GM23248 (cell line): Measurements from ENCODE around the gene DUOXA1. TPM values are rescaled to one million over a fixed set of nuclear protein-coding genes. Genes with fewer than 3 reads are reported as not detected.
A peak's percentile ranks its signal among the peaks of the same experiment; 100 is the strongest.

Experiments
- DNase-seq: peaks from one replicate; pipeline ENCODE4 v3.0.0-alpha.2; 2015
- H2AFZ ChIP-seq: fragments of 200-600 bp; sonication (generic); 2 replicates; pipeline ENCODE4 v1.6.1; 2016; ENCODE audit warnings: antibody characterized with exemption
- H3F3A ChIP-seq: fragments of 200-600 bp; sonication (generic); 2 replicates; pipeline ENCODE4 v1.6.1; 2016; ENCODE audit warnings: mild to moderate bottlenecking, antibody characterized with exemption, mixed run types; ENCODE audit not compliant: insufficient read depth
- H3K27ac ChIP-seq: fragments of 200-600 bp; sonication (generic); 2 replicates; pipeline ENCODE4 v1.5.1; 2016; ENCODE audit warnings: mild to moderate bottlenecking
- H3K27me3 ChIP-seq: fragments of 200-600 bp; sonication (generic); replicated peaks from 2 replicates; pipeline ENCODE4 v1.6.1; 2016; ENCODE audit warnings: mild to moderate bottlenecking; ENCODE audit not compliant: insufficient read depth
- H3K36me3 ChIP-seq: fragments of 200-600 bp; sonication (generic); 2 replicates; pipeline ENCODE4 v1.6.1; 2016; ENCODE audit warnings: low read depth, mild to moderate bottlenecking
- H3K4me1 ChIP-seq: fragments of 200-600 bp; sonication (generic); 2 replicates; pipeline ENCODE4 v1.6.1; 2016; ENCODE audit warnings: mild to moderate bottlenecking; ENCODE audit not compliant: insufficient read depth
- H3K4me2 ChIP-seq: fragments of 200-600 bp; sonication (generic); one replicate; pipeline ENCODE4 v1.6.1; 2016; ENCODE audit warnings: mild to moderate bottlenecking; ENCODE audit not compliant: unreplicated experiment
- H3K4me3 ChIP-seq: fragments of 200-600 bp; sonication (generic); 2 replicates; pipeline ENCODE4 v1.5.1; 2016; ENCODE audit warnings: mild to moderate bottlenecking
- H3K79me2 ChIP-seq: fragments of 200-600 bp; sonication (generic); 2 replicates; pipeline ENCODE4 v1.6.1; 2016; ENCODE audit warnings: mild to moderate bottlenecking; ENCODE audit not compliant: insufficient read depth
- H3K9ac ChIP-seq: fragments of 200-600 bp; sonication (generic); 2 replicates; pipeline ENCODE4 v1.6.1; 2016; ENCODE audit warnings: mild to moderate bottlenecking
- H3K9me2 ChIP-seq: fragments of 200-600 bp; sonication (generic); 2 replicates; pipeline ENCODE4 v1.6.1; 2016; ENCODE audit warnings: mixed run types, mild to moderate bottlenecking, moderate library complexity; ENCODE audit not compliant: insufficient read depth
- H3K9me3 ChIP-seq: fragments of 200-600 bp; sonication (generic); one replicate; pipeline ENCODE4 v1.6.1; 2017; ENCODE audit warnings: low read depth
- H4K20me1 ChIP-seq: fragments of 200-600 bp; sonication (generic); 2 replicates; pipeline ENCODE4 v1.6.0; 2016; ENCODE audit not compliant: insufficient read depth
- EZH2 ChIP-seq: fragments of 200-600 bp; sonication (generic); IDR thresholded peaks from 2 replicates; pipeline ENCODE4 v1.6.1; 2018; ENCODE audit warnings: antibody characterized with exemption, mild to moderate bottlenecking; ENCODE audit not compliant: insufficient read depth, poor library complexity, severe bottlenecking
- EZH2phosphoT487 ChIP-seq: fragments of 200-600 bp; sonication (generic); IDR thresholded peaks from 2 replicates; pipeline ENCODE4 v1.6.1; 2018; ENCODE audit warnings: antibody characterized with exemption, moderate library complexity, mild to moderate bottlenecking, low read depth; ENCODE audit not compliant: insufficient read depth
- WGBS, 2 experiments: methylation state at CpG; one replicate each; pipeline ENCODE4 v1.1.6; 2015 to 2017; ENCODE audit warnings: low lambda C conversion rate in 2 of 2, low coverage in 1 of 2; ENCODE audit errors: missing lambda C conversion rate in 2 of 2; 5-methylcytosine and 5-hydroxymethylcytosine counted together
- in situ Hi-C: fragments of 300-500 bp; cut with MboI; formaldehyde crosslinking; loops from 2 replicates; pipeline ENCODE4 v1.15.0; 2020
- polyA plus RNA-seq: library from polyadenylated mRNA; unstranded; fragments of >200 nt; fragmentation: Nextera tagmentation; extraction: Ambion mirVana; gene quantifications from 2 replicates; pipeline ENCODE4 v1.2.1, GENCODE V29; 2016
- total RNA-seq: library from RNA; depleted of rRNA; stranded (reverse); fragments of >200 nt; shearing (Covaris generic); gene quantifications from 2 replicates; pipeline ENCODE4 v1.2.3, GENCODE V29; 2014

DUOXA1 gene
- total and polyA plus RNA-seq, 2 experiments from 2014 or later = 0.61 to 2.4 TPM

DNA sequence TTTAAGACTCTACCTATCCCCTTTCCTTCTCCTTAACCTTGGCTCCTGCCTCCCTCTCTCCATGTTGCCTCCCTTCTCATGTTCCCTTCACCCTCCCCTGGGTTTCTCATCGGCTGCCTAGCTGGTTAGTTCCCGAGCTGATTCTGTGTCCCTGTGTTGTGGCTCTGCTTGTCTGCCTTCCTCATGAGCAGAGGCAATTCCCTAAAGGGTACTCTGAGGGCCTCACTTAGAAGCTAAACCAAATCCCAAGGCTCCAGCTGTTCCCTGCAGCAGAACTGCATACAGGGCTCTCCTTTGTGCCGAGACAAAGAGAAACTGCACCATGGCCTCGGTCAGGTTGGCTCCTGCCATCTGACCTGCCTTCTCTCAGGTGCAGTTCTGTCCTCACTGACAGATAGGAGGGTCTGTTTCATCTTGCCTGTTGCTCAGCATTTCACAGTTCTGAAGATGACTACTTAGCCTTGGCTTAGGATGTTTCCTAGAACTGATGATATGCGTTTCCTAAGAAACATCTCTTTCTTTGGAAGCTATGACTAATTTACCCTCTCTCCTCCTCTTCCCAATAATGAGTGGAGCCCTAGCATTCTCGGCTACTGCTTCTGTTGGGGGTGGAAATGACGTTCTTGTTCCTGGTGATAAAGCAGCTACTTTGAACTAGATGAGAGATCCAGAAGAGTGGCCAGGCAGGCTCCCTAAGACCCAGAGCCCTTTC, 27.2 kb upstream of the DUOXA1 start:
- Histone ChIP-seq H3K36me3 (no peaks in the 10 kb centered on the region), H3K4me2 (peak overlapping the region; percentile 68), H3K4me3 (0 out of 2 replicates have a peak overlapping the region, but pooled peaks have one; percentile 9), H3K79me2 (no peaks in the 10 kb centered on the region), H3K9me2 (no peaks in the 10 kb centered on the region), H3F3A (peaks cover 16% of the 10 kb centered on the region), H2AFZ (peak overlapping the region; percentile 47), H4K20me1 (no peaks in the 10 kb centered on the region), H3K4me1 (peaks cover 15% of the 10 kb centered on the region), H3K27ac (peak overlapping the region; percentile 98), H3K27me3 (no peaks in the 10 kb centered on the region), H3K9me3 (no peaks in the 10 kb centered on the region), H3K9ac (peak overlapping the region; percentile 79)
- DNase-seq = peak; percentile 96
- in situ Hi-C loops = no loop called here
- TF ChIP-seq EZH2phosphoT487 (no peak), EZH2 (no peak)
- WGBS, 2 experiments = 29 to 31% methylated on average over 7 of the region's 7 CpGs

DNA sequence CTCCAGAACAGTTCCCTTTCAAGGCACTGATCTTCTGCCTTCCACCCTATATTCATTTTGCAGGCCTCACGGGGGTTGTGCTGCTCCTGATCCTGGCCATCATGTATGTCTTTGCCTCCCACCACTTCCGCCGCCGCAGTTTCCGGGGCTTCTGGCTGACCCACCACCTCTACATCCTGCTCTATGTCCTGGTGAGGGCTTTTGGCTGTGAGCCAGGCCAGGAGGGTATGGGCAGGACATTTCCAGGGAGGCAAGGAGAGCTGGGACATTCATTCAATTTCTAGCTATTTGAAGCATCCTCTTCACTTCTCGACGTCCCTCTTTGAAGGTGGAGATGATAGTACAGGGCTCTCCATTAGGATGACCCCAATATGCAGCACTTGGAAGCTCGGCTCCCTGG, 26.1 kb upstream of the DUOXA1 start:
- no peaks in the 10 kb centered on the region for H3K9me2 ChIP-seq
- no peak overlapping the region for H3K27ac ChIP-seq
- H3K4me3 ChIP-seq = no peak overlapping the region
- no peaks in the 10 kb centered on the region for H4K20me1 ChIP-seq
- no peak overlapping the region for H3K4me2 ChIP-seq
- H2AFZ ChIP-seq = no peak overlapping the region
- no peaks in the 10 kb centered on the region for H3K36me3 ChIP-seq
- H3K4me1 ChIP-seq = peaks cover 15% of the 10 kb centered on the region
- DNase-seq = no peak
- TF ChIP-seq EZH2 (no peak), EZH2phosphoT487 (no peak)
- peaks cover 16% of the 10 kb centered on the region for H3F3A ChIP-seq
- H3K79me2 ChIP-seq = no peaks in the 10 kb centered on the region
- H3K27me3 ChIP-seq = no peaks in the 10 kb centered on the region
- WGBS, 2 experiments = 90 to 91% methylated on average over 8 of the region's 8 CpGs
- in situ Hi-C loops = no loop called here
- no peaks in the 10 kb centered on the region for H3K9me3 ChIP-seq
- no peak overlapping the region for H3K9ac ChIP-seq

DNA sequence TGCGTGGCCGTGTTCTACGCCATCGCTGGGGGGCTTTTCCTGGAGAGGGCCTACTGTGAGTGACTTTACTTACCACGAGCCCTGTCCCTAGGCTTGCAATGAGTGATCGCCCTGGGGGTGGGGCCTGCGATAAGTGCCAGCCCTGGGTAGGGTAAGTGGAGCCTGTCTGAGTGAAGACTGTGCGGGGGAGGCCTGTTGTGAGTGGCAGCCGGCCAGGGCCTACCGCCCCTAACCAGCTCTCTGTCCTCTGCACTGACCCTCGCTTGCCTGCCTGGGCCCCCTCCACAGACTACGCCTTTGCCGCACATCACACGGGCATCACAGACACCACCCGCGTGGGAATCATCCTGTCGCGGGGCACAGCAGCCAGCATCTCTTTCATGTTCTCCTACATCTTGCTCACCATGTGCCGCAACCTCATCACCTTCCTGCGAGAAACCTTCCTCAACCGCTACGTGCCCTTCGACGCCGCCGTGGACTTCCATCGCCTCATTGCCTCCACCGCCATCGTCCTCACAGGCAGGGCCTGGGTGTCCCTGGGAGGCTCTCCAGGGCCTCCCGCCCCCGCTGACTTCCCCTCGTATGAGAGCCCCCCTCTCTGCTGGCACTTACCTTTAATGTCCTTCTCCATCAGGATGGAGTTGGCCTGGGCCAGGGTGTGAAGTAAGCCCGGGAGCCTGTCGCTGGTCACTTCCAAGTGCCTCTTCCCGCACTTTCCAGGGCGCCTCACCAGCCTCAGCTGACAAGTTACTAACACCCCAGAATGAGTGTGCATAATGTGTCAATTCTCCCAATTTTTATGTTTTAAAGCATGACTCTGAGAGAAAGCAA, 22.5 kb upstream of the DUOXA1 start:
- Histone ChIP-seq H3K4me2 (no peak overlapping the region), H3K27me3 (no peaks in the 10 kb centered on the region), H3K79me2 (no peaks in the 10 kb centered on the region), H3K27ac (no peak overlapping the region), H3K4me3 (no peak overlapping the region), H3K9me3 (no peaks in the 10 kb centered on the region), H3K9ac (no peak overlapping the region), H3K4me1 (peaks cover 23% of the 10 kb centered on the region), H3F3A (peaks cover 10% of the 10 kb centered on the region), H3K9me2 (no peaks in the 10 kb centered on the region), H3K36me3 (no peaks in the 10 kb centered on the region), H2AFZ (no peak overlapping the region), H4K20me1 (no peaks in the 10 kb centered on the region)
- no peak for DNase-seq
- in situ Hi-C loops = no loop called here
- TF ChIP-seq EZH2 (no peak), EZH2phosphoT487 (no peak)
- 91 to 92% methylated on average over 30 to 36 of the region's 36 CpGs for WGBS, 2 experiments

DNA sequence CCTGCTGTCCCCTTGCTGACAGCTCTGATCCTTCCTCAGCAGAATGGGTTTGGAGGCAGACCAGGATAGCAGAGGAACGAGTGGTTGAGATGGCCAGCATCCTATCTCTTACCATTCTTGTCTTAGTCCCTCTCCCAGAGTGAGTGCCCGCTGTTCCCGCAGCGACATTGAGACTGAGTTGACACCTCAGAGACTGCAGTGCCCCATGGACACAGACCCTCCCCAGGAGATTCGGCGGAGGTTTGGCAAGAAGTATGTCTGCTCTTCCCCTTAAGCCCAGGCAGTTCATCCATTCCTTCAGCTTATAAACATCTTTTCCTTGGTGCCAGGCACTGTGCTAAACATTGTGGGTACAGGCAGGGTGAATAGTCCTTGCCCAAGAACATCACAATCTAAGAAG, 21.3 kb upstream of the DUOXA1 start:
- H3K27ac ChIP-seq = no peak overlapping the region
- no peaks in the 10 kb centered on the region for H3K36me3 ChIP-seq
- TF ChIP-seq EZH2phosphoT487 (no peak), EZH2 (no peak)
- peaks cover 22% of the 10 kb centered on the region for H3K4me1 ChIP-seq
- no peaks in the 10 kb centered on the region for H4K20me1 ChIP-seq
- WGBS, 2 experiments = 96 to 97% methylated on average over 6 of the region's 6 CpGs
- H3K4me3 ChIP-seq = no peak overlapping the region
- no peaks in the 10 kb centered on the region for H3K79me2 ChIP-seq
- H2AFZ ChIP-seq = no peak overlapping the region
- H3K9me2 ChIP-seq = no peaks in the 10 kb centered on the region
- H3K27me3 ChIP-seq = no peaks in the 10 kb centered on the region
- H3K4me2 ChIP-seq = no peak overlapping the region
- DNase-seq = no peak
- H3K9me3 ChIP-seq = no peaks in the 10 kb centered on the region
- in situ Hi-C loops = no loop called here
- no peak overlapping the region for H3K9ac ChIP-seq
- H3F3A ChIP-seq = 0 out of 2 replicates have a peak, but pooled peaks cover under 1% of the 10 kb centered on the region
